ENCODE measurements around the gene NAT14.
"Not testable (repeated sequence)": the region's sequence is repeated elsewhere in the genome, so short reads cannot be mapped to it uniquely, and the experiment has no call there.

NAT14 gene

DNA sequence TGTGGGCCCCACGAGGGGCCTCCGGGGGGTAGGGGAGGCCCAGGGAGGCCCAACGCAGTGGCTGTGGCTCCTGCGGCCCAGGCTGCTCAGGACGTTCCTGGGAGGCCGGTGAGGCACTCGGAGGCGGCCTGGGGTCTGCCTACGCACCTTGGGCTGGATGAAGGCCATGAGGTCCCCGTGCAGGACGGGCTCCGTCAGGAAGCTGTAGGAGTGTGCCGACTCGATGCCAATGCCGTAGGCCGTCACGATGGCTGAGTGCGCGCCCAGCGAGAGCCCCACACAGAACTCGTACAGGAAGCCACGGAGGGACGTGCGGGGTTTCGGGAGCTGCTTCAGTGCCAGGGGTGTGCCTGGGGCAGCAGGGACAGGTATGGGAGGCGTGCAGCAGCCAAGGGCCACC lies 46.0 kb downstream of the NAT14 start:
- in situ Hi-C loops (cut with MboI; ENCODE audit: low sequenced_read_pairs): no loop called here

DNA sequence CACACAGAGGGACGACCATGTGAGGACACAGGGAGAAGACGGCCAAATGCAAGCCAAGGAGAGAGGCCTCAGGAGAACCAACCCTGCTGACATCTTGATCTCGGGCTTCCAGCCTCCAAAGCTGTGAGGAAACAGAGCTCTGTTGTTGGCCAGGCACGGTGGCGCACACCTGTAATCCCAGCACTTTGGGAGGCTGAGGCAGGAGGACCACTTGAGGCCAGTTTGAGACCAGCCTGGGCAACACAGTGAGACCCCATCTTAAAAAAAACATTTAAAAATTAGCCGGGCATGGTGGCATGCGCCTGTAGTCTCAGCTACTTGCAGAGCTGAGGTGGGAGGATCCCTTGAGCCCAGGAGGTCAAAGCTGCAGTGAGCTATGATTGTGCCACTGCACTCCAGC lies 49.3 kb downstream of the NAT14 start:
- in situ Hi-C loops (cut with MboI; ENCODE audit: low sequenced_read_pairs): not testable (repeated sequence)

DNA sequence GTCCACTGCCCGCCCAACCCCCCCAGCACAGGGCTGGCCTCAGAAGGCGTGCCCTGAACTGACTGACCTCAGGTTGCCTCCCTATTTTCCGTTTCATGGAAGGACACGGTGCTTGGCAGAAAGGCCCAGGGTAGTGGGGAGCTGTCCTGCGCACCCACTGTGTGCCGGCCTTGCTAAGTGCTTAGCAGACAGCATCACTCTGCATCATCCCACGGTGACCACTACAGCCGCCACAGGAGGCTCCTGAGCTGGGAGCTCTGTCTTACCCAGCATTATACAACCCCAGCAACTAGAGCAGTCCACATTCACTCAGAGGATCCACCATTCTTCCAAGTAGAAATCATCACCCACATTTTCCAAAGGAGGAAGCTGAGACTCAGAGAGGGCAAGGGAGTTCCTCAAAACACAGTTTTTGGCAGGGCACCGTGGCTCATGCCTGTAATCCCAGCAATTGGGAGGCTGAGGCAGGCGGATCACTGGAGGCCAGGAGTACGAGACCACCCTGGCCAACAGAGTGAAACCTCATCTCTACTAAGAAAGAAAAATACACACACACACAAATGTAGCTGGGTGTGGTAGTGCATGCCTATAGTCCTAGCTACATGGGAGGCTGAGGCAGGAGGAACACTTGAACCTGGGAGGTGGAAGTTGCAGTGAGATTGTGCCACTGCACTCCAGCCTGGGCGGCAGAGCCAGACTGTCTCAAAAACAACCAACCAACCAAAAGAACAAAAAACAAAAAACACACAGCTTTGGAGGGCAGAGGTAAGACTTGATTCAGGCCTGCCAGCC lies 50.4 kb downstream of the NAT14 start:
- in situ Hi-C loops (cut with MboI; ENCODE audit: low sequenced_read_pairs): no loop called here

DNA sequence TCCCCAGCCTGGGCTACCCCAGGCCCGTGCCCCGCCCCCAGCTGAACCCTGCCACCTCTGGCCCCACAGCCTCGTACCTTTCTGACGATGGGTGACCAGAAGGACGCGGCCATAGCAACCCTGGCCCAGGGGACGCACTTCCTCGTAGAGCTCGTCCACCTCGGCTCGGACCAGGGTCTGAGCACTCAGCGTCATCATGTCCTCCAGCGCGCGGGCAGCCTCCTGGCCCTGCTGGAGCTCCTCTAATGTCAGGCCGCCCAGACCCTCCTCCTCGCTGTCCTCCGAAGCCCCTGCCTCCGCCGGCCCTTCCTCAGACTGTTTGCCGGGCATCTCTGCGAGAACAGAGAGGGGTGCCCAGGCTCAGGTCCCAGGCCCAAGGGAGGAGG lies 51.0 kb downstream of the NAT14 start:
- in situ Hi-C loops (cut with MboI; ENCODE audit: low sequenced_read_pairs): no loop called here

- in situ Hi-C loops (cut with MboI; ENCODE audit: low sequenced_read_pairs): no loop called here
Observed at GRCh38 chr19:55536366-55536765, 51.4 kb downstream of the NAT14 start.

Measured in hTERT RPE-1 (cell line).